Neutrophil (primary cell): Measurements from ENCODE around the gene SPECC1L.

ENCODE experiments used
- H3K27ac ChIP-seq: fragments of 200-600 bp; sonication (generic); 2 replicates; pipeline ENCODE4 v1.5.1; 2016; ENCODE audit warnings: mild to moderate bottlenecking, moderate library complexity
- H3K27me3 ChIP-seq: fragments of 200-600 bp; sonication (generic); 2 replicates; pipeline ENCODE4 v1.6.0; 2016; ENCODE audit warnings: mild to moderate bottlenecking
- H3K36me3 ChIP-seq: fragments of 200-600 bp; sonication (generic); 2 replicates; pipeline ENCODE4 v1.5.1; 2017
- H3K4me1 ChIP-seq, 2 experiments: fragments of 200-600 bp in 1 of 2; sonication (generic) in 1 of 2; 1 replicate in 1 of 2; 2 replicates in 1 of 2; pipeline versions ENCODE4 v1.5.1 to v1.6.1; 2013 to 2016; ENCODE audit warnings: low read depth in 1 of 2, low read length in 1 of 2, mild to moderate bottlenecking in 1 of 2, moderate library complexity in 1 of 2; ENCODE audit not compliant: control insufficient read depth in 1 of 2, insufficient read depth in 1 of 2
- H3K4me3 ChIP-seq, 2 experiments: fragments of 200-600 bp in 1 of 2; sonication (generic) in 1 of 2; 1 replicate in 1 of 2; 2 replicates in 1 of 2; pipeline ENCODE4 v1.5.1; 2013 to 2016; ENCODE audit warnings: low read depth in 1 of 2, low read length in 1 of 2, mild to moderate bottlenecking in 1 of 2, moderate library complexity in 1 of 2
- H3K9me3 ChIP-seq: fragments of 200-600 bp; sonication (generic); 2 replicates; pipeline ENCODE4 v1.5.1; 2016
- TF ChIP-seq, protein P1 (sequence below): fragments of 200-600 bp; sonication (generic); IDR thresholded peaks from 2 replicates; pipeline ENCODE4 v1.5.1; 2016; ENCODE audit warnings: antibody characterized with exemption

The SPECC1L gene

DNA sequence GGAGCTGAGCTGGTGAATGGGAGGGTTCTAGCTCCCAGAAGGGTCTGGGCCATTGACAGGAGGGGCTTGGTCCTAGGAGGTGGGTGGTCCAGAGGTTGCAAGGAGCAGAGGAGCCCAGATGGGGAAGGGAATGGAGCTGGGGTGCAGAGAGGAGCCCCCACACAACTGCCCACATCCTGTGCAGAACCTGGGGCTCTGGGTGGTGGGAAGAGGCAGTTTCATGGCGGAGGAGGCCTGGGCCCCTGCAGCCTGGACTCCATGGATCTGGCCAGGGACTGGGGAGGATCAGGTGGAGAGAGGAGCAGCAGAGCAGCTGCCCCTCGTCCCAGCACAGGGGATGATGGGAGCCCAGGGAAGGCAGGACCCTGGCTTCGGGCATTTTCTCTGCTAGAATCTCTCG is 155.8 kb downstream of the SPECC1L start:
- peaks cover 11% of the 10 kb centered on the region for H3K36me3 ChIP-seq
- H3K4me3 ChIP-seq = peak overlapping the region; percentile 67 to 92
- H3K27me3 ChIP-seq = no peaks in the 10 kb centered on the region
- peaks cover 70 to 78% of the 10 kb centered on the region in 2 experiments for H3K4me1 ChIP-seq
- TF ChIP-seq, protein P1, sequence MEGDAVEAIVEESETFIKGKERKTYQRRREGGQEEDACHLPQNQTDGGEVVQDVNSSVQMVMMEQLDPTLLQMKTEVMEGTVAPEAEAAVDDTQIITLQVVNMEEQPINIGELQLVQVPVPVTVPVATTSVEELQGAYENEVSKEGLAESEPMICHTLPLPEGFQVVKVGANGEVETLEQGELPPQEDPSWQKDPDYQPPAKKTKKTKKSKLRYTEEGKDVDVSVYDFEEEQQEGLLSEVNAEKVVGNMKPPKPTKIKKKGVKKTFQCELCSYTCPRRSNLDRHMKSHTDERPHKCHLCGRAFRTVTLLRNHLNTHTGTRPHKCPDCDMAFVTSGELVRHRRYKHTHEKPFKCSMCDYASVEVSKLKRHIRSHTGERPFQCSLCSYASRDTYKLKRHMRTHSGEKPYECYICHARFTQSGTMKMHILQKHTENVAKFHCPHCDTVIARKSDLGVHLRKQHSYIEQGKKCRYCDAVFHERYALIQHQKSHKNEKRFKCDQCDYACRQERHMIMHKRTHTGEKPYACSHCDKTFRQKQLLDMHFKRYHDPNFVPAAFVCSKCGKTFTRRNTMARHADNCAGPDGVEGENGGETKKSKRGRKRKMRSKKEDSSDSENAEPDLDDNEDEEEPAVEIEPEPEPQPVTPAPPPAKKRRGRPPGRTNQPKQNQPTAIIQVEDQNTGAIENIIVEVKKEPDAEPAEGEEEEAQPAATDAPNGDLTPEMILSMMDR = no peak
- no peaks in the 10 kb centered on the region for H3K9me3 ChIP-seq
- H3K27ac ChIP-seq = peak overlapping the region; percentile 97

- peak overlapping the region; percentile 67 to 92 for H3K4me3 ChIP-seq
- TF ChIP-seq, protein P1 = no peak
- H3K27me3 ChIP-seq = no peaks in the 10 kb centered on the region
- H3K9me3 ChIP-seq = no peaks in the 10 kb centered on the region
- H3K36me3 ChIP-seq = peaks cover 14% of the 10 kb centered on the region
- peak overlapping the region; percentile 97 for H3K27ac ChIP-seq
- peaks cover 75 to 84% of the 10 kb centered on the region in 2 experiments for H3K4me1 ChIP-seq
Observed at GRCh38 chr22:24426851-24427499, 156.3 kb downstream of the SPECC1L start.

- Histone ChIP-seq H3K4me1 (peaks cover 80 to 90% of the 10 kb centered on the region in 2 experiments), H3K9me3 (no peaks in the 10 kb centered on the region), H3K4me3 (peak within 1 kb of the TSS; percentile 67 to 92), H3K27me3 (no peaks in the 10 kb centered on the region), H3K27ac (peak within 1 kb of the TSS; percentile 97), H3K36me3 (peaks cover 17% of the 10 kb centered on the region)
- TF ChIP-seq, protein P1 = peak; percentile 44
Observed at GRCh38 chr22:24427500-24428164, 157.0 kb downstream of the SPECC1L start, which contains the start of gene ADORA2A. Gene ADORA2A (plus strand): TSS chr22:24427599. CDS start chr22:24433405, 5,806 bp downstream.

DNA sequence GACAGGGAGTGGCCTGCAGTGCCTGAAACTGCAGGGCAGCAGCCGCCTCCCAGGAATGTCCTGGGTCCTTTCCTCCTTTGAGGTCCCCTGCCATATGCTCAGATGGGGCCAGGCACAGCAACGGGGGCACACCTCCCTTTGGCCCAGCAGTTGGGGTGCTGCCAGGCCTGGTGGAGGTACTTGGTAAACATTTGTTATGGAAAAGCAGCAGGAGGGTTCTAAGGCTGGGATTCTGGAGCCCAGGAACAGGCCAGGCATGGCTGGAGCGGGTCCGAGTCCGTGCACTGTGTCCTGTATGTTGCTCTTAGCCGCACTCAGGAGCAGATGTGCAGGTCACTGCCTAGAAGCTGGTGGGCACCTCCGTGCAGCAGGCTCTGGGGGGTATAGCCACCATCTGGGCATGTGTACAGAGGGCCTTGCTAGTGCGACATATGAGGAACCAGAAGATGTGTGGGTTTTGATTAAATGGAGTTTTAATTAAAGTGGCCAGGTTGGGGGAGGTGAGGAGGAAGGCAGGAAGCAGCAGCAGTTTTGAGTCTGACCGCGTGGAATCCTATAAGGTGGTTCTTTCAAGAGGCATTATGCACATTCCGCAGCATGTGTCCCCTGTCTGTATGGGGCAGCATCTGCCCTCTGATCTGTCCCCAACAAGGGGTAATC is 158.2 kb downstream of the SPECC1L start:
- H3K36me3 ChIP-seq = peaks cover 30% of the 10 kb centered on the region
- H3K27ac ChIP-seq = peak overlapping the region; percentile 97
- H3K4me1 ChIP-seq = peaks cover 92 to 96% of the 10 kb centered on the region in 2 experiments
- TF ChIP-seq, protein P1 = no peak
- no peaks in the 10 kb centered on the region for H3K27me3 ChIP-seq
- H3K9me3 ChIP-seq = no peaks in the 10 kb centered on the region
- H3K4me3 ChIP-seq = peak overlapping the region; percentile 67 to 92

GRCh38 chr22:24429411-24430365 is 159.1 kb downstream of the SPECC1L start:
- peak overlapping the region; percentile 67 to 92 for H3K4me3 ChIP-seq
- H3K9me3 ChIP-seq = no peaks in the 10 kb centered on the region
- H3K27me3 ChIP-seq = no peaks in the 10 kb centered on the region
- TF ChIP-seq, protein P1 = no peak
- peak overlapping the region; percentile 97 for H3K27ac ChIP-seq
- H3K4me1 ChIP-seq = peaks cover 98 to 100% of the 10 kb centered on the region in 2 experiments
- H3K36me3 ChIP-seq = peaks cover 33% of the 10 kb centered on the region
